ENCODE data around the gene ADGRL3. TPM values are rescaled to one million over a fixed set of nuclear protein-coding genes. Genes with fewer than 3 reads are reported as not detected.
A peak's percentile ranks its signal among the peaks of the same experiment; 100 is the strongest.
"Not testable (repeated sequence)": the region's sequence is repeated elsewhere in the genome, so short reads cannot be mapped to it uniquely, and the experiment has no call there.

ADGRL3 gene
- total RNA-seq, 1 donor from 2014 or later, result 34.5 TPM

DNA sequence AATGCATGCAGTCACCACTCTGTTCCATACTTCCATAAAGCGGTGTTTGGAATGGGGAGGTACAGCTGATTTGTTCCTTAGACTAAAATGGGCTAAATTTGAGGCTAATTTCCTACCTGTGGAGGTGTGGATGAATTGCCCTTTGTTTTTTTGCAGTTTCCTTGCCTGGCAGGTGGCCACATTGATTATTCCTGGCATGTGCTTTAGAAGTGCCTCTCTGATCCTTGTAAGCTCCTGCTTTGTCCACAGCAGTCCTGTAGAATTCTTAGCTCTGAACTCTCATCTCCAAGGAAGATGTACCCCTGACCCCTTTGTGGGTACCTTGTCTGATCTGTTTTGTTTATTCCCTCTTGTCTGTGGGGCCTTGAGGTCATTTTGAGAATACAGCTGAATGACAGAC lies 136.8 kb downstream of the ADGRL3 start:
- no peak for TF ChIP-seq CTCF (conservative IDR thresholded peaks at IDR 0.05)
- Mint-ChIP-seq H3K36me3 (ENCODE audit: low read depth) (no peaks in the 10 kb centered on the region), H3K4me3 (no peak overlapping the region), H3K4me1 (peaks cover 24% of the 10 kb centered on the region), H3K27me3 (ENCODE audit: low read depth) (no peaks in the 10 kb centered on the region), H3K9me3 (no peaks in the 10 kb centered on the region), H3K27ac (ENCODE audit: unreplicated experiment) (peak overlapping the region; percentile 45)
- no peak for DNase-seq (ENCODE audit: low read depth, low spot score)

GRCh38 chr4:61342061-61342460 lies 141.9 kb downstream of the ADGRL3 start:
- no peaks in the 10 kb centered on the region for H3K36me3 Mint-ChIP-seq (ENCODE audit: low read depth)
- no peak overlapping the region for H3K27ac Mint-ChIP-seq (ENCODE audit: unreplicated experiment)
- H3K9me3 Mint-ChIP-seq, result no peaks in the 10 kb centered on the region
- no peak for DNase-seq (ENCODE audit: low read depth, low spot score)
- no peak for TF ChIP-seq CTCF (conservative IDR thresholded peaks at IDR 0.05)
- no peaks in the 10 kb centered on the region for H3K27me3 Mint-ChIP-seq (ENCODE audit: low read depth)
- no peak overlapping the region for H3K4me3 Mint-ChIP-seq
- peaks cover 34% of the 10 kb centered on the region for H3K4me1 Mint-ChIP-seq

GRCh38 chr4:61350932-61351331 lies 150.8 kb downstream of the ADGRL3 start:
- Mint-ChIP-seq H3K27ac (ENCODE audit: unreplicated experiment) (no peak overlapping the region), H3K9me3 (peaks cover 8% of the 10 kb centered on the region)

DNA sequence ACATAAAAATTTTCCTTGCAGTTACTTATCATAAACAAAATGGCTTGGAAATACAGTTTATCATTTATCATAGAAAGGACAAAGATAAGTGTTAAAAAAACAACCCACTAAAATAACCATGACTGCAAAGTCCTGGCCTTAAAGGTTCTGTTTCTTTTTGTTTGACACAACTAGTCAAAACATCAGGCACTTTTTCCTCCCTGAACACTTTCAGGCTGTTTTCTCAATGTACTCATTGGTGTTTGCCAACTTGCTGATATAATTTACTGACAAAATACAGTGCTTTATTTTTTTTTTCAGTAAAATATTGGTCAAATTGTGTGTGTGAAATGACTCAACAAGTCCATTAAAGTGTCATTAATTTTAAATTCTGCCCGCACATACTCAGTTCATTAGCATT lies 156.6 kb downstream of the ADGRL3 start:
- Mint-ChIP-seq H3K27ac (ENCODE audit: unreplicated experiment) (no peak overlapping the region), H3K9me3 (peaks cover 11% of the 10 kb centered on the region), H3K4me3 (no peak overlapping the region), H3K27me3 (ENCODE audit: low read depth) (no peaks in the 10 kb centered on the region), H3K36me3 (ENCODE audit: low read depth) (peaks cover 6% of the 10 kb centered on the region), H3K4me1 (peaks cover 8% of the 10 kb centered on the region)
- TF ChIP-seq CTCF (conservative IDR thresholded peaks at IDR 0.05), result no peak
- DNase-seq (ENCODE audit: low read depth, low spot score), result no peak

More at GRCh38 chr4:61350932-61351331, 150.8 kb downstream of the ADGRL3 start:
- Mint-ChIP-seq H3K27me3 (ENCODE audit: low read depth) (no peaks in the 10 kb centered on the region), H3K36me3 (ENCODE audit: low read depth) (peaks cover 6% of the 10 kb centered on the region), H3K4me3 (no peak overlapping the region), H3K4me1 (peaks cover 9% of the 10 kb centered on the region)
- no peak for DNase-seq (ENCODE audit: low read depth, low spot score)
- no peak for TF ChIP-seq CTCF (conservative IDR thresholded peaks at IDR 0.05)

- Mint-ChIP-seq H3K36me3 (ENCODE audit: low read depth) (peaks cover 6% of the 10 kb centered on the region), H3K4me3 (no peak overlapping the region), H3K27ac (ENCODE audit: unreplicated experiment) (no peak overlapping the region), H3K4me1 (peaks cover 8% of the 10 kb centered on the region), H3K9me3 (peaks cover 6% of the 10 kb centered on the region), H3K27me3 (ENCODE audit: low read depth) (no peaks in the 10 kb centered on the region)
- DNase-seq (ENCODE audit: low read depth, low spot score), result no peak
- no peak for TF ChIP-seq CTCF (conservative IDR thresholded peaks at IDR 0.05)
These were observed 159.2 kb downstream of the ADGRL3 start for GRCh38 chr4:61359301-61359700.

GRCh38 chr4:61372817-61373216 lies 172.7 kb downstream of the ADGRL3 start:
- Mint-ChIP-seq H3K4me1 (peaks cover 23% of the 10 kb centered on the region), H3K27ac (ENCODE audit: unreplicated experiment) (peak overlapping the region; percentile 43), H3K36me3 (ENCODE audit: low read depth) (peaks cover 17% of the 10 kb centered on the region)
- H3K9me3 Mint-ChIP-seq; H3K27me3 Mint-ChIP-seq (ENCODE audit: low read depth); DNase-seq (ENCODE audit: low read depth, low spot score); H3K4me3 Mint-ChIP-seq: not testable (repeated sequence)
